Smooth muscle cell of the umbilical artery (primary cell): Measurements from ENCODE around the gene TSHZ3. TPM values are rescaled to one million over a fixed set of nuclear protein-coding genes. Genes with fewer than 3 reads are reported as not detected.

Experiments used
- total RNA-seq: library from RNA; depleted of rRNA; stranded (reverse); fragments of >200 nt; gene quantifications from 2 replicates; pipeline ENCODE4 v1.2.3, GENCODE V29; 2014

TSHZ3 gene, protein sequence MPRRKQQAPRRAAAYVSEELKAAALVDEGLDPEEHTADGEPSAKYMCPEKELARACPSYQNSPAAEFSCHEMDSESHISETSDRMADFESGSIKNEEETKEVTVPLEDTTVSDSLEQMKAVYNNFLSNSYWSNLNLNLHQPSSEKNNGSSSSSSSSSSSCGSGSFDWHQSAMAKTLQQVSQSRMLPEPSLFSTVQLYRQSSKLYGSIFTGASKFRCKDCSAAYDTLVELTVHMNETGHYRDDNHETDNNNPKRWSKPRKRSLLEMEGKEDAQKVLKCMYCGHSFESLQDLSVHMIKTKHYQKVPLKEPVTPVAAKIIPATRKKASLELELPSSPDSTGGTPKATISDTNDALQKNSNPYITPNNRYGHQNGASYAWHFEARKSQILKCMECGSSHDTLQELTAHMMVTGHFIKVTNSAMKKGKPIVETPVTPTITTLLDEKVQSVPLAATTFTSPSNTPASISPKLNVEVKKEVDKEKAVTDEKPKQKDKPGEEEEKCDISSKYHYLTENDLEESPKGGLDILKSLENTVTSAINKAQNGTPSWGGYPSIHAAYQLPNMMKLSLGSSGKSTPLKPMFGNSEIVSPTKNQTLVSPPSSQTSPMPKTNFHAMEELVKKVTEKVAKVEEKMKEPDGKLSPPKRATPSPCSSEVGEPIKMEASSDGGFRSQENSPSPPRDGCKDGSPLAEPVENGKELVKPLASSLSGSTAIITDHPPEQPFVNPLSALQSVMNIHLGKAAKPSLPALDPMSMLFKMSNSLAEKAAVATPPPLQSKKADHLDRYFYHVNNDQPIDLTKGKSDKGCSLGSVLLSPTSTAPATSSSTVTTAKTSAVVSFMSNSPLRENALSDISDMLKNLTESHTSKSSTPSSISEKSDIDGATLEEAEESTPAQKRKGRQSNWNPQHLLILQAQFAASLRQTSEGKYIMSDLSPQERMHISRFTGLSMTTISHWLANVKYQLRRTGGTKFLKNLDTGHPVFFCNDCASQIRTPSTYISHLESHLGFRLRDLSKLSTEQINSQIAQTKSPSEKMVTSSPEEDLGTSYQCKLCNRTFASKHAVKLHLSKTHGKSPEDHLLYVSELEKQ
- 12.5 and 14.4 TPM in 2 replicates for total RNA-seq

DNA sequence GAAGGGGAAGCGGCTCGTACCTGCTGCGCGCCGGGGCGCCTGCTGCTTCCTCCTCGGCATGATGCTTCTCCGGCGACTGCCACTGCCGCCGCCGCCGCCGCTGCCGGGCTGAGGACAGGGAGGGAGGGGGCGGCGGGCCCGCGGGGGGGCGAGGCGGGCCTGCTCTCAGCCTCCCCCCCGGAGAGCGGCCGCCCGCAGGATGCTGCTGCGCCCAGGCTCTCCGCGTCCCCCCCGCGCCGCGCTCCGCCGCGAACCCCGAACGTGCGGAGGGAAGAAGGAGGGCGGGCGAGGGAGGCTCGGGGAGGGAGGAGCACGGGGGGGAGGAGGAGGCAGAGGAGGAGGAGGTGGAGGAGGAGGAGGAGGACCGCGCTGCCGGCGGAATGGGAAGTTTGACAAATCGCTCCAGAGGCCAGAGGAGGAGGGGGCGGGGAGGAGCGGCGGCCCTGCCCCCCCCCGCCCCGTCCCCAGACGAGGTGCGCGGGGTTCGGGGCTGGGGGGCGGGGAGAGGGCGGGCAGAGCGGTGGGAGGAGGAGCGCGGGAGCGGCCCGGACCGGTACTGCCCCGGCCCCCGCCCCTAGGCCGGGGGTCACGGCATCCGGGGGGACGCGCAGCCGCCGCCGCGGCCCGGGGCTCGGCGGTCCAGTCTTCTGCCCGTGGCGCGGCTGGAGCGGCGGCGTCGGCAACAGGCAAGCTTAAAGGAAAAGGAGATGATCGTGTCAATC is at the start of gene TSHZ3:
TSS of gene TSHZ3 (minus strand) at position 277 of the 722 bp plus-strand sequence. CDS start at position 60, 217 bp downstream.

